HuH-7.5 (cell line): Measurements from ENCODE around the gene MED23.

Experiments used
- DNase-seq: peaks from one replicate; pipeline ENCODE4 v3.0.0; 2011; ENCODE audit warnings: low spot score

MED23 gene

DNA sequence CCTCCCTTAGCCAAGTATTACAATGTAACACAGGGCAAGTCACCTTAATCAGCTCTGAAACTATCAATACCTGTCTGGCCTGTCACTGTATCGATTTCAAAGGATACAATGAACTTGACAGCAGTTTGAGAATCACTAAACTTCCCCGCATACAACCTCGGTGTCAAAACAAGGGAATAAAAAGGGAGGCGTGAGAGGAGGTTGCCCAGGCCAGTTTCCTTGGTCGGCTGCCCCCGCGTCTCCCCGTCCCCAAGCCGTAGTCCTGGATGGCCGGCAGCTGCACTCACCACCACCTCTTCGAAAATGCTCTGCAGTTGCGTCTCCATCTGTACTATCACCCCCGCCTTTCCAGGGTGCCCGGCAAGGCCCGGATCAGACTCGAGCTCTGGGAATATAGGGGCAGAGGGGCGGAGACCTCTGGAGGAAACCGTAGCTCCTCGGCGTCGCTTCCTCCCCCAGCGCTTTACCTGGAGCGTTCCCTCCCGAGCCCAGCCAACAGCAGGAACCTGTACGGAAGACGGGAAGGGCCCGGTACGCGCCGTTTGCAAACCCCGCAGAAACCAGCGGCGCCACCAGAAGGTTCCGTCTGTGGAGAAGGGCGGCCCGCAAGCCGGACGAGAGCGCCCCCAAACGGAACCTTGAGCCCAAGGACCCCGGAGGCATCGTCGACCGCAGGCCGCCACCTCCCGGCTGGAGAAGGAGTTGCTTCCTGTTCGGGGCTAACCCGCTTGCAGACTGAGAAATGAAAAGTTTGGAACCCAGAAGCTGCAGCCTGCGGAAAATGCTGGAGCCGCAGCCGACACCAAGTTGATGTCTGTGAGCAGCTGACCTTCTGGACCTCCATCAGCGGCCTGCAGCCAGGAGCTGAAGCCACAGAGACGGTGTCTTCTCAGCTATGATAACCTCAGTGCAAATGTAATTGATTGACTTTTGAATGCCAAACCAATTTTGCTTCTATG, at the start of gene MED23:
Gene MED23, minus strand, starts transcription at position 519 of the 959 bp plus-strand sequence. Its CDS starts 193 bp downstream, at position 326.
- DNase-seq, result peak; percentile 61

- DNase-seq, result no peak
These were observed 45.1 kb upstream of the MED23 start for GRCh38 chr6:131673184-131673583.

DNA sequence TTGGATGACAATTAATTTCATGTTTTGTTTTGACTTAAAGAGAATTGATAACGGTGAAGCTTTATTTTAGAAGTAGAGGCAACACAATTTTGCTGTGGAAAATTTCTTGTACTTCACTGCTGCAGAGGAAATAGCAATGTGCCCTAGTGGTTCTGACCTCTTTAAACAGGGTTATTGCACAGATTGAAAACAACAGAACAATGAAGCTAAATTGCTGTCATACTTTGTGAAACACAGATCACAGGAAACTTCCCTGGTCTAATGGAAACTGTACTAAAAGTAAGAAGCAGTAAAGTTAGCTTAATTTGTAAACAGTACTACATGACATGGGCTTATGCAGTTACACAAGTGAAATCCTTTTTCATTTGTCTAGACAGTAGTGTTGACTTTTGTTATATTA, 41.8 kb upstream of the MED23 start:
- DNase-seq, result no peak

- DNase-seq, result no peak
These were observed 35.6 kb upstream of the MED23 start for GRCh38 chr6:131663578-131664165.

- DNase-seq, result no peak
These were observed 32.2 kb upstream of the MED23 start for GRCh38 chr6:131660195-131660594.

GRCh38 chr6:131658287-131658686, 30.2 kb upstream of the MED23 start:
- DNase-seq, result no peak

GRCh38 chr6:131657630-131658111, 29.6 kb upstream of the MED23 start:
- no peak for DNase-seq

DNA sequence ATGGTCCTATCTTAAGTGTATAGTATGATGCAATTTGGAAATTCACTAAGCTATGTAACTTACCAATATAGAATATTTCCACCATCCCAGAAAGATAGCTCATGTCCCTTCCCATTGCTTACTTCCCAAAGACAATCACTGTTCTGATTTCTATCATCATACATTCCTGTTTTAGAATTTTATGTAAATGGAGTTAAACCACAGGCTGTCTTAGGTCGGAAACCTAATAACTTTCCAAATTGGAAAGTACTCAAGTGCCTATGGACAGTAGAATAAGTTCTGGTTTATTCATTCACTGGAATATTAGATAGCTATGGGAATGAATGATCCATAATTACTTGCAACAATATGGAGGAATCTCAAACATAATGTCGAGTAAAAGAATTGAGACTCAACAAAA, 29.2 kb upstream of the MED23 start:
- no peak for DNase-seq

- no peak for DNase-seq
These were observed 28.6 kb upstream of the MED23 start for GRCh38 chr6:131656667-131657066.

- no peak for DNase-seq
These were observed 27.9 kb upstream of the MED23 start for GRCh38 chr6:131655951-131656350.

DNA sequence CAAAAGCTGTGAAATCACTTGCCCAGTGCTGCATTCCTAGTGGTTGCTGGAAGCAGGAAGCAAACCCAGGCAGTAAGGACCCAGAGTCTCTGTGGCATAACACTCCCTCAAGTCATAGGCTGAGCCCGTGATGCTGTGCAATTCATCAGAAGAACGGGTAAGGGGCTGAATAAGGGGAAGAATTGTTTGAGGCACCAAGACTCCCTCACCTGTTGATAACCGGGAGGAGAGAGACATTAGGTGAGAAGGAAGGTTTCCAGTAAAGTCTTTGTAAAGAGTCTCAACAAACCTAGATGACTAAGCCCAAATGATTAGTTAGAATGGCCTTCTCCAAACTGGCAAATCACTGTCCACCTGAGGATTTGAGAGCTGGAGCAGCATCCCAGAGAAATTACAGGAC, 27.3 kb upstream of the MED23 start:
- no peak for DNase-seq

DNA sequence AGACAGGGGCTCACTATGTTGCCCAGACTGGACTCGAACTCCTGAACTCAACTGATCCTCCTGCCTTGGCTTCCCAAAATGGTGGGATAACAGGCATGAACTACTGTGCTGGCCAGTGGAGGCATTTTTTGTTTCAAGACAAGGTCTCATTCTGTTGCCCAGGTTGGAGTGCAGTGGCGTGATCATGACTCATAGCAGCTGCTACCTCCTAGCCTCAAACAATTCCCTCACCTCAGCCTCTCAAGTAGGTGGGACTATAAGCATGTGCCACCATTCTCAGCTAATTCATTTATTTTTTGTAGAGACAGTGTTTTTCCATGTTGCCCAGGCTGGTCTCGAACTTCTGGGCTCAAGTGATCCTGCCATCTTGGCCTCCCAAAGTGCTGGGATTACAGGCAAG, 26.3 kb upstream of the MED23 start:
- DNase-seq, result no peak

- DNase-seq, result no peak
These were observed 24.4 kb upstream of the MED23 start for GRCh38 chr6:131652472-131652871.

DNA sequence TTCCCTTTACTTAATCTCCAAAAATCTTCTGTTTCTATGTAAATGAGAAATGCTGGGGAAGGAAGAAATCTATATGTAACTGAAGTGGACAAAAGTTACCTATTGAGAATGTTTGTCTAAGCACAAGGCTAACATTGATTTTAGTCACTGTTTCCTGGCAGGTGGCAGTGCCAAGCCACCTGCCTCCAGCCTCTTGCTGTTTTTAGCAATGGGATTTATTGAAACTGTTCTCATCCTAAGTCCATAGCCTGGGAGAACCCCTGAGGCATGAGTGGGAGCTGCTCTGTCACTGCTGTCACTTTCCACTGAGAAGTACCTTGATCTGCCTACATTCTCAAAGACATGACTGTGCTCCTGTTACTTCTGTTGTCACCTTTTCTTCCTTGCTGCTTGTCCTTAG, 23.7 kb upstream of the MED23 start:
- no peak for DNase-seq

GRCh38 chr6:131646249-131646670, 18.2 kb upstream of the MED23 start:
- DNase-seq, result no peak

GRCh38 chr6:131645846-131646245, 17.8 kb upstream of the MED23 start:
- DNase-seq, result no peak

DNA sequence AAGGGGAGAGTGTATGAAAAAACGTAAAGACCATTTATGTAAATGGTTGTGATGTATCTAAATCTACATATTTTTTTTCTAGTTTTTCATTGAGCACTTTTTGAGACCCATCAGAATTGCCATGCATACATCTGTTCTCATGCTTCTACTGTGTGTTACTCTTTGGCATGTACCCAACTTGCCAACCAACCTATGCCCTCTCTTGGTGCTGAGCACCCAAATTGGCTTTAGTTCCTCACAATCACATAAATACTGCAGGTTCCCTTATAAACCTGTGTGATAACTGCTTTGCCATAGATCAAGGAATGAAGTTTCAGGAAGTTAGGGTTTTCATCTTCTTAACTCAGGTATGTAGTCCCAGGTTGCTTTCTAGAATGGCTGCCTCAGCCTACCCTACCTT, 16.9 kb upstream of the MED23 start:
- no peak for DNase-seq

- no peak for DNase-seq
These were observed 15.9 kb upstream of the MED23 start for GRCh38 chr6:131643855-131644460.

DNA sequence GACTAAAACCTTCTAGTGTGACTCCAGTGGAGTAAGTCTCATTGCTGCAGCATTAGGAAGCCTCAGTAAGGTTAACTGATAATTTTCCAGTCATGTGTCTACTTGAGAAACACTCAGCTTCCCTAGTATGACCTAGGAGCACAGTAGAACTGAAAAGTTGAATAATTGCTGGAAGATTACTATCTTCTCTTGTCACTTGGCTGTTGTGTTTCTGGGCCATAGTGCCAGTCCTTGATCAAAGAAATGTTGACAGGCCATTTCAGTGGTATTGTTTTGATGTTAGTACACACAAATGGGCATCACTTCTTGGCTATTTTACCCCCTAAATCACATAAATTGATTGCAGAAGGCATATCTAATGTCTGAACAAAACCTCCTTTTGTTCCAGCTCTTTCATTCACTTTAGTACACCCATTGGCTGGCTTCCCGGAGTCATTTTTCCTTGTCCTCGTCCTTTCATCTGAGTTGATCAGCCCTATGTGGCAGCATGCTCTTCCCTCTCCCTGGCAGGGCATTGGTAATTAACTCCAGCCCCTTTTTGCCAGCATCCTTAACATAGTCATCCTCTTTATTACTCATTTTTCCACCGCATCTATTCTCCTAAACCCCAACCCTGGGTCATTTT, 15.1 kb upstream of the MED23 start:
- DNase-seq, result no peak

DNA sequence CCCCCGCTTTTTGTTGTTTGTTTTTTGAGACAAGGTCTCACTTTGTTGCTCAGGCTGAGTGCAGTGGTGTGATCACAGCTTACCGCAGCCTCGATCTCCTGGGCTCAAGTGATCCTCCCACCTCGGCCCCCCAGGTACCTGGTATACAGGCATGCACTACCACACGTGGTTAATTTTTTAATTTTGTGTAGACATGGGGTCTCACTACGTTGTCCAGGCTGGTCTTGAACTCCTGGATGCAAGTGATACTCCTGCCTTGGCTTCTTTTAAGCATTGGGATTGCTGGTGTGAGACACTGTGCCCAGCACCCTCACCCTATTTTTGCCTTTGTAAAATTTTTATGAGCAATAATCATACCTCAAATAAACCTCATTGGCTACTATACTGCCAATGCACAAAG, 14.5 kb upstream of the MED23 start:
- DNase-seq, result no peak

- DNase-seq, result no peak
These were observed 13.5 kb upstream of the MED23 start for GRCh38 chr6:131641554-131641953.

GRCh38 chr6:131640576-131640975, 12.5 kb upstream of the MED23 start:
- no peak for DNase-seq
